HG02610 (cell line): ENCODE measurements around the gene SLCO3A1.

ENCODE experiments used
- ATAC-seq: cut with Tn5 transposase; IDR thresholded peaks from one replicate; pipeline ENCODE4 v1.9.1; 2021; ENCODE audit warnings: mild to moderate bottlenecking, moderate library complexity; ENCODE audit not compliant: unreplicated experiment

Gene SLCO3A1

DNA sequence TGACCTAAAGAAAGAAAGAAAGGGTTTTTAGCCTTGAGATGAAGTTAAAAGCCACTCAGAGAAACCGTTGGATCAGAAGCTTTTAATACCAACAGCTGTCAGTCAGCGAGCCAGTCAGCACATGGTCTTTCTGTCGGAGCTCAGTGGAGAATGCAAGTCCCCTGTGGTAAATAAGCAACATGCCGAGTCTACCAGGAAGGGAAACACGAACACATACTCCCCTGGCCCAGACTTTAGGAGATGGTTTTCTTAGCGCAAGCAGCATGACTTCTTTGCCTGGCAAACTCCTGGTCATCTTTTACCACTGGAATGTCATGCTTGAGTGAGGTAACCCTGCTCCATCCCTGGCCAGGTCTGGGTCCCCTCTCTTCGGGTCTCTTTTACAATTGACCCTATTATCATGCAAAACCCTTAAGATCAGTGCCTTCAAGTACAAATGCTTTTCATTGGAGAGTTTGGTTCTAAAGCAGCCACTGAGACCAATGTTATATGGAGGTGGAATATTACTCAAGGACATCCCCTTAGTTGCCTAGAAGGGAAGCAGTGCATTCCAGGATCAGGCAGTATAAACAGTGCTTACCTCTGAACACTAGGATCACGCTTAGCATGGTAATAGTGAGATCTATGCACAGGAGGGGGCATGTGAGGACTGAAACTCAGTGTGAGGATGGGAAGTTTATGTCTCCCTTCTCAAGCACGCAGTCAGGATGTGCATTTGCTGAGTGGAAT lies 28.2 kb downstream of the SLCO3A1 start:
- ATAC-seq, result no peak

DNA sequence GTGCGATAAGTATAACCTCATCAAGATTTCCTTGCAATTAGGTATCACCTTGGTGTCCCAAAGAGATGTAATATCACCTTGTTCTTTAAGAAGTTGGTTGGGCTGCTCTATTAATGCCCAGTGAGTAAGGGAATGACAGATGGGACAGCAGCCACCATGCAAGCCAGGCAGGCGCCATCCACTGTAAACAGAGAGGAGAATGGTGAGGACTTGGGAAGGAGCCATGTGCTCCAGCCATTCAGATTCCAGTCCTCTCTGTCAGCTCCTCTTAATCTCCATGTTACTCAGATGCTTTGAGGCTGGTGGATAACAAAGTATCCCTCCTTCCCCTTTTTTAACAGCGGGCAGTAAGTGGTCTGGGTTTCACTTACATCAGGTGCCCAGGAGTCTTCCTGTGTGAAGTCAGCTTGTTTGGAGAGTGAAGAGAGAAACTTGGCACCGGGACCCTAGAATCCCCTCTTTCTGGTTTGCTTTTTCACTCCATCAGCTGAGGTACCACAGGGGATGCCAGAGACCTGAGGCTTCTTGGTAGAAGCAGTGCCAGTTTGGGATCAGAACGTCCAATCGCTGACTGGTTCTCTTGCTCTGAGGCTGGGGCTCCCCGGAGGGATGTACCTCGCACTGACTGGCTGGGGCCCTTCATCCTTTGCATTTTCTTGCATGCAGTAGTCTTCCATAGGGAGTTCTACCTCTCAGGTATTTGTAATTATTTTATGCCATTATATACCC lies 29.5 kb downstream of the SLCO3A1 start:
- no peak for ATAC-seq

DNA sequence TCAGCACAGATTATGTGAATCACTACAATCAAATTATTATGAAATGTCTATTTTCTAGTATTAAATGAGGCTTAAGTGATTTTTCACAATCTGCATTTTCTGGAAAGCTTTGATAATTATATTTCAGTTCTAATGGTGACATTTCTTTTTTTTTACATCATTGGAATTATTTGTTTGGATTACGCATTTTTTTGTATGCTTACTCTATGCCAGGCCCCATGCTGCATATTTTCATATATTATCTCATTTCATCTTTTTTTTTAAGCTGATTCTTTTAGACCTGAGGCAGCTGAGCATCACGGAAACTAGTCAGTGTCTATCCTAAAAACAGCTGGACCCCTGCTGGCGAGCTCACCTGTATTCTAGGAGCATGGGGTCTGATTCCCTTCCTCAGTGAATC lies 31.1 kb downstream of the SLCO3A1 start:
- no peak for ATAC-seq

DNA sequence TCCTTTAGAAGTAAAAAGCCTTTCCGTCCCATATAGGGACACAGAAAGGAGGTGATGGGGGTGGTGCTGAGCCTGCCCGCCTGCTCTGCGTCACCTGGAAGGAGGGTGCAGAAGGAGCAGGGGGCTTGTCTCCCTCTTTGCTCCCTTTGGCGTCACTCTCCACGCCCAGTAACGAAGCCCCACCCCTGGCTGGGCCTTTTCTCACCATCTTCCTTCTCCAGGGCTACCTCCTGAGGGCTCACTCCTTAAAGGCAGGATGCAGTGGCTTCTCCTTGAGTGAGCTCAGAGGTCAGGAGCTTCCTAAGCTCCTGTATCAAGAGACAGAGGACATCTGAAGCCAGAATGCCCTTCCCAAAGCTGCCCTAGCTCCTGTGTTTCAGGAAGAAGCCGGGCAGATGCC lies 31.5 kb downstream of the SLCO3A1 start:
- ATAC-seq, result no peak

DNA sequence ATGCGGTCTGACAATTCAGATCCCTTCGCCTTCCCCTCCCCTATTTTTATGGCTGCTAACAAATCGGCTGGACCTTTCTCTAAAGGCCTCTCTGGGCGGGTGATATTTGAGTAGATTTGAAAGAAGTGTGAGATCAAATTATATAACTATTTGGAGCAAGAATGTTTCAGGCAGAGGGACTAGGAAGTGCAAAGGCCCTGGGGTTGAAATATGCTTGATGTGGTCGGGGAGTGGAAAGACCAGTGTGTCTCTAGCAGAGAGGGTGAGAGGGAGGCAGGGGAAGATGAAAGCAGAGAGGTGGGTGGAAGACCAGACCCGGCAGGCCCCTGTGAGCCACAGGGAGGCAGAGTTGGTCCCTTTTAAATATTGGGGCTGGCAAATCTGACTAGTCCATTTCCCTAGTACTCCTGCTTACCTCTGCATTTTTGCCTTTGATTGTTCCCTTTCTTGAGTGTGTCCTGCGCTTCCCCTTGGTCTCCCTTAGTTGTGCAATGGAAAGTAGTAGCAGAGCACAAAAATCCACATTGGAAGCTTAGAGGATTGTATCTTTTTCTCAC lies 32.3 kb downstream of the SLCO3A1 start:
- ATAC-seq, result no peak

DNA sequence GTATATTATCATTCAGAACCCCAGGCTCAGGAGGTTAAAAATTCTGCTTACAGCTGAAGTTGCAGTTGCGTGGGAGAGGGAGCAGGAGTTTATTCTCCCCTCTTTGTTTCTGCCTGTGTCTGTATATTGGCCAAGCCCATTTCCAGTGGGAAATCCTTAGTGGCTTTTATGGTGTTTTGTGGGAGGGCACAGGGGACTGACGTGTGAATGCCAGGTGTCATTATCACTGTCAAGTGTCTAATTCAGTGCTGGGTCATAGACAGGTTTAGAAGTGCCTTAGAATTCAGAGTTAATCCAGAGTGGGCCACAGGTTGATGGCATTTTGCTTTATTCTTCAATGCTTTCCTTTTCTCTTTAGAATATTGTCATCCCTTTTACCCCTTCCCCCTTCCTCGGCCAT lies 33.4 kb downstream of the SLCO3A1 start:
- ATAC-seq, result no peak

DNA sequence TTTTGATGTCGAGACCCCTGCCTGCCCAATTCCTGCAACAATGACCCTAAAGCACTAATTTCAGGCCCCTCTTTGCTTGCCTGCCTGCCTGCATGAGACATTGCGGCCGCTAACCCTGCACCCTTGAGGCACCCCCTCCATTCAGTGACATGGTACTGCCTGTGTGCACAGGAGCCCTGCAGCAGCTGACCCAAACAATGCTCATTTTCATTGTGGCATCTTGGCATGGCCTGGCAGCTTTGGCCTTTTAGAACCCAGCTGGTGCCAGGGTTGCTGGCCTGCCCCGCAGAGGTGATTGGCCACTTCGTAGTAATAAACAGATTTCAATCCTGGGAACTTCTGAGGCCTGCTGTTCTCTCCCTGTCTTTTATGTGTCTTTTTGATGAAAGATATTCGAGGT lies 33.8 kb downstream of the SLCO3A1 start:
- no peak for ATAC-seq

DNA sequence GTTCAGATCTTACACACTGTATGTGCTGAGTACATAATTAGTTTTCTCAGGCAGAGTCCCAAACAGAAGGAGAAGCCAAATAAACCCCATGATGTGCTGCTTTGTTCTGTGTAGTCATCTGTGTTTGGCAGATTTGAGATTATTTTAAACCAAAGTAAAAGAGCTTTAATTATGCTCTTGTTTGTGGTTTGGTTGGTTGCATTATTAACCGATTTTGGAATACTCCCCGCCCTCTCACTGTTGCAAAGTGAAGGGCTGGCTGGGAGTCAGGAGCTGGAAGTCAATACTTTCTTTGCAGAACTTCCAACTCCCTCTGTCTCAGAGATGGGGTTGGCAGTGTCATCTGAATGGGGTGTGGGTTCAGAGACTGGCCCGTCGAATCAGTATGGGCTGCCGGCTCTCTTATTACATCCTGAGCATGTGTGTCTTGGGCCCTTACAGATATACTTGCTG lies 34.4 kb downstream of the SLCO3A1 start:
- no peak for ATAC-seq

DNA sequence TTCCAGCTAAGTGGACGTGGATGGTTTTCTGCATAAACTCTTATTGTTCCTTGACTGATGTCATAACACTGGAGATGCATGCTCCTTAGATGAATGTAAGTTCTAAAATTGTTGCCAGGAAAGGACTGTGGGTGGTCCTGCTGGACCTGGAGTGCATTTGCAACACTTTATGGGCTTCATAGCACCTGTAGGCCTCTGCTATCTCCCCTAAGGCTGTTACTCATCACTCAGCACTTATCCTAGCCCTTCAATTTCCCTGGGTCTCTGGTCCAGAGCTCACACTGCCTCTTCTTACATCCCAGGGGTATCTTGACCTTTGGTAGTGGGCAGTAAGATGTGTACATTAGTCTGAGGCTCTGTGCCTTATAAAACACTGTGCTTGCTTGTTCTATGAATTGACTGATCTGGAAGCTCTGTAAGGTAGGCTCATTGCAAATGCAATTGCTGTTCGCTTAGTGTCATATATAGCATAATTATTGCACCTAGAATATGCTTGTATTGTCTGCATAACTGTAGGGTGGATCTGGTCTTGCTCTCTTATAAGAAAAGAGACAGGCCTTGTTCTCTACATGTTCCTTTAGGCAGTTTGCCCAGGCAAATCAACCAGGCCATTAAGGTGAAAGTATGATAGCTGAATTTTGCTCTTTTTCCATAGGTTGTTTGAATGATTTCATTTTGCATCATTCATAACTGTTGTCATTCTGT lies 35.8 kb downstream of the SLCO3A1 start:
- no peak for ATAC-seq

DNA sequence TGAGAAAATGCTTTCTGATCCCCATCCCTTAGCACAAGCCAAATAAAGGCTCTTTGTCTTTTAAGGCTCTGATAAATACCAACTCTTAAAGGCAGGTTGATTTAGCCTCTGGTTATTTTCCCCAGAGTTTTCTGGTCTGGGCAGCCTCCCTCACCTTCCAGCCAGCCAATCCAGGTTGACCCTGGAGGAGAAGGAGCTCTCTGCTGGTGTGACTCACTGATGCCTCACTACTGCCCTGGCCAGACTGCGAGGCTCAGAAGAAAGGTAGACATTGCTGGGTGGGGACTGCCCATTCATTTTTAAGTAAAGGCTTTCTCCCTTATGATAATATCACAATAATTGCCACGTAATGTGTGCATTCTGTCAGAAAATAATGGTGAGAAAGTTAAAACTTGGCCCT lies 37.1 kb downstream of the SLCO3A1 start:
- ATAC-seq, result no peak

DNA sequence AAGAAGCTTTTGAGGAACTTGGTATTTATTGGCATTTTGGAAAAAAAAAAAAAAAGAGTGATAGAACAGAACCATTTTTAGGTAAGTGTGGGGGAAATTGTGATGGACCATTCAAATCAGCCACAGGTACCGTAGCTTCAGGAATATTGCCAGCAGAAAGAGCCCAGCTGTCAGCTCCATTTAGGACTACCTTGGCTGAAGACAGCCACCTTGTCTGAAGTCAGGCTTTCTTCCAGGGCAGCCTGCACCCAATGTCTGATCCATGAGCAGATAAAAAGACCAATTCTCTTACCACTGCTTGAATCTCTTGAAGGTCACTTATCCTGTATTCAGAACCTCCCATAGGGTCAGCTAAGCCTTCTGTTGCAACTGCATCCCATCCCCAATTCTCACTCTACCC lies 37.6 kb downstream of the SLCO3A1 start:
- no peak for ATAC-seq

DNA sequence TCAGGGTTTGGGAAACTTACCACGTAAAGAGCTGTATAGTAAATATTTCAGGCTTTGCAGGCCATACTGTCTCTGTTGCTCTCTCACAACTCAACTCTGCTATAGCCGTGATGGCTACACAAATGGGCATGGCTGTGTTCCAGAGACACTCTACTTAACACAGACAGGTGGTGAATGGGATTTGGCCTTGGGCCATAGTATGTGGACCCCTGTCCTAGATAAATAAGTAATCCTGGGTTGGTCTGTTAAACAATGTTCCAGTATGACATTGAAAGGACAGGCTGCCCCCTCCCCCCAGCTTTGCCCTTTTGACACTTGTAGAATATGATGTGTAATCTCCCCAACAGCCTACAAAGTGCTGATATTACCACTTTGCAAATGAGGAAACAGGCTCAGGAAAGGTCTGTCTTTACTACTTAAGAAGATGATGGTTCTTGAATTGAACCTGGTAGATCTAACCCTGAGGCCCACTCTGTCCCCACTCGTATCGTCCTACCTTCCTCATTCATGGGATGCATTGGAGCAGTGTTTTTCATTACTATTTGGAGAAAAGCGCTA lies 38.4 kb downstream of the SLCO3A1 start:
- ATAC-seq, result no peak

DNA sequence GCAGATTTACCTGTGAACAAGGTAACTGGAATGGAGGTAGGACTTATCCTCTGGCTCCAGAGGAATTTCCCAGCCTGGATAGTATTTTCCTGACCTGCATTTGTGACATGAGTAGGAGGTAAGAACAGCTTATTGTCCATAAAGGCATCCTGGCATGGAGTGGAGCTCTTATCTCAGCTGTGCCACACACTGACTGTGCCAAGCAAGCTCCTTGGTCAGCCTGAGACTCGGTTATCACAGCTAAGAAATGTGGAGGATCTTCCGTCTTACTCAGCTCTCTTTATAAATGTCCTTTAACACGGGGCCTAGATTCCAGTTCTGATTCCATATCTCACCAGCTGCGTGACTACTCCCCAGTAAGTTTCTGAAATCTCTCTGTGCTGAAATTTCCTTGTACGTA lies 38.9 kb downstream of the SLCO3A1 start:
- ATAC-seq, result no peak

DNA sequence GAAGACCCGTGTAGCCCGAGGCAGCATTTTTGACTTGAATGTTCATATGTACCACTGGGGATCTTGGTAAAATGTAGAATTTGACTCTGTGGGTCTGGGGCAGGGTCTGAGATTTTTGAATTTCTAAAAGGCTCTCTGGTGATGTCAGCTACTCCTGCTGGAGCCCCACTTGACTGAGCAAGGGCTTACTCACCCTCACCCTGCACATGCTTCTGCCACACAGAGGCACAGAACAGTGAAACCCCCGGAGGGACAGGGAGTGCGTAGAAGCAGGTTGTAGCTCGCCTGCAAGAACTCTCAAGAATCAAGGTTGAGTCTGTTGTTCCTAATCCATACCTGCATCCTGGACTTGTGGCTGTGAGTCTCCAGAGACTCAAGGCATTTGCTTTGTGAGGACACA lies 41.1 kb downstream of the SLCO3A1 start:
- no peak for ATAC-seq

DNA sequence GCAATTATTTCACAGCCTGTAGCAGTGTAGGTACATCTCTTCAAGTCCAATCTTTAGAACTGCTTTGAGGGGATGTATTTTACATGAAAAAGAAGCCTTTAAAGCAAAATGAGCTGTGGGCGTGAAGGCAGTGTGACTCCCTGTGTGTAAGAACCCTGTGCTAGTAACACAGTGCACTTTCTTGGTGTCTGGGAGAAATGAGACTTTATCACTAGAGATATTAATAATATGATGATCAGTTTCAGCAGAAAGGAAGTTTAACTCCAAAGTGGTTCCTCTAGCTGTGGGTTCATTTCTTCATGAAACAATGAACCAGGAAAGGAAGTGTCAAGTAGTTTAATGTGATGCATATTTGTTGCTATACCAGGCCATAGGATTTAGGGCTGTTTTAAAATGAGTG lies 41.5 kb downstream of the SLCO3A1 start:
- ATAC-seq, result no peak

DNA sequence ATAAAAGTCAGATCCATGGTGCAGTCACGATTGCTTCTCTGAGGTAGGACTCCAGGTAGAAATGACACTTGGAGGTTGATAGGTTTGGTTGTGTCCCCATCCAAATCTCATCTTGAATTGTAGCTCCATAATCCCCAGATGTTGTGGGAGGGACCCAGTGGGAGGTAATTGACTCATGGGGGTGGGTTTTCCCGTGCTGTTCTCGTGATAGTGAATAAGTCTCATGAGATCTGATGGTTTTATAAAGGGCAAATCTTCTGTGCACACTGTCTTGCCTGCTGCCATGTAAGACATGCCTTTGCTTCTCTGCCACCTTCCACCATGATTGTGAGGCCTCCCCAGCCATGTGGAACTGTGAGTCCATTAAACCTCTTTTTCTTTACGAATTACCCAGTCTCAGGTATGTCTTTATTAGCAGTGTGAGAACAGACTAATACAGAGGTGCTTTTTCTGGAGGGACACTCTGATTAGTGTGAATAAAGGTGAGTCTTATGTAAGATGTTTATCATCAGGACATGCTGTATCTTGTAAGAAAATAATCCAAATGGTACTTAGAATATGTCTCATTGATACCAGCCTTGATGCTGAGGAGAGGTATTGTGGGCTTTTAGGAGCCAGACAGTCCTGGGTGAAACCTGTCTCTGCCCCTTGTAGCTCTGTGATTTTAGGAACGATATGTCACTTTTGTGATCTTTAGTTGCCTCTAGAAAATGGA lies 43.0 kb downstream of the SLCO3A1 start:
- no peak for ATAC-seq

DNA sequence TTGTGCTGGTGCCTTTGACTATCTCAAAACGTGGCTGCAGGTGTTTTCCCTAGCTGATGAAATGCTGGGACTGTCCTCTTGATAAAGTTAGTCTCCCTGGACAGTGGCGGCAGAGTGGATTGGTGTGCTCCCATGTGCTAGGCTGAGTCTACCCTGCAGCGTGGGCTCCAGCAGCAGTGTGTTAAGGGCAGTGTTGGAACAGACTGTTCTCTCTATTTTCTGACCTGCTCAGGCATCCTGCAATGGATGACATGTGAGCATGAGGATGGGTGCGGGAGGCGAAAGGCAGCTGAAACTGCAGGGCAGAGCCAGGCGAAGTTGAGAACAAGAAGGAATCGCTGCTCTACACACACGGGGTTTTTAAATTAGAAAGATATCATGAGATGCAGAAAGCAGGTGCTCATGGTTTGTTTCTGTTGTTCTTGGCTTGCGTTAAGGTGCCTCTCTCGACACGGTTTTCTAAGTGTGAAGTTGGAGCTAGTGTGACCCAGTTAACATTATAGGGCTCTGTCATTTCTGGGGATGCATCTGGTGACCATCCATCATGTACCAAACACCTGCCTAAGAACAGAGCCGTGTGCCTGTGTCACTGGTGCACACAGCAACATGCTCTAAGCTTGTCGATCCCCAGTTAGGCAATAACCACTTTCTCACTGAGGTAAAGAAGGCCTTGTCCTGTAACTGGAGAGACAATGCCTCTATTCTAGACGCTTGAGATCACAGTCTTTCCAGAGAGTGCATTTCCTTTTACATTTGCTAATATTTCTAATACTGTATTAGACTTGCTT lies 44.3 kb downstream of the SLCO3A1 start:
- ATAC-seq, result no peak

DNA sequence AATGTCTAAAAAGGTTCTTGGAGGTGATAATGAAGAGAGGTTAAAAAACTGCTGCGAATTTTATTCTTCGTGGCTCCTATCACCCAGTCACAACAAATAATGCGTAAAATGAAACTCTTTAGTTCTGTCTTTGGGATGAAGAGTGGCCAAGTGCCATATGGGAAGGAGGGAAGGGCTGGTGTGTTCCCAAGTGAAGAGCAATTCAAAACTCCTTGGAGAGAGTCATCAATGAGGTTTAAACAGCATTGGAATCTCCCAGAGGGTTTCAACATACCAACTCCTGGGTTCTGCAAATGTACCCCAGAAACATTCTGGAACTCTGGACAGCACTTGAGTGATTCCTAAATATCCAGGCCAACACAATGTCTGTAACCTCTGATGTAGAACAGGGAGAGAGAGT lies 45.3 kb downstream of the SLCO3A1 start:
- ATAC-seq, result no peak

DNA sequence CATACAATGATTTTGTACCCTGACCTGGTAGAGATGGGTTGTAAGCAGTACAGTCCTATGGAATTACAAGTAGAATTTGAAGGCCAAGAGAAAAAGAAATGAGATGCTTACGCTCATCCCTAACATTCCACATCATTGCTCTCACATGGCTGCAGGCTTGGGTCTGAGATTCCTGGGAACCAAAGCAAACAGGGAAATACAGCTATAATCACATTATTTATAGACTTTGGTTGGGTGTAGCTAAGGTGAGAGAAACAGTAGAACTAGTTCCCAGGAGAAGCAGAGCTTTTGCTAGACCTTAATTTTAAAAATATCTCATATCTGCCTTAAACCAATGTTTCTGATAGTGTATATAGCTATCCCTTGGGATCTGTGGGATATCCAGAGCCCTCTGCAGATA lies 51.4 kb downstream of the SLCO3A1 start:
- ATAC-seq, result no peak

DNA sequence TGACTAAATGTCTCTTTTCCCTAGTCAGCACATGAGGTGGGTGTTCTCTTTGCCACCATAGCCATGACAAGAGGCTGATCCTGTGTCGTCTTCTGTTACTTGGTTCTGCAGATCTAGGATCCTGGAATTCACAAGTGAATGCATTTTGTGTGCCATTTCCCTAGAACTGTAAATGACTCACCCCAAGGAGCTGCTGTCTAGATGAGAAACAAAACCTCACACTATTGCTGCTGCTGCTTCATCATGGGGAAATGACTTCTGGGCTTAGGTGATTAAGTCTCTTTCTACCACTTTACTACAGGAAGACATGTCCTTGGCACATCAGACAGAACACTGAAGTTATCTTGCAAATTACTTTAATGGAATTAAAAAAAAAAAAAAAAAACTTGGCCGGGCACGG lies 54.9 kb downstream of the SLCO3A1 start:
- ATAC-seq, result no peak
